AG08396 (cell line): Measurements from ENCODE around the gene ANK2.

Source experiments
- DNase-seq: peaks from one replicate; pipeline ENCODE4 v3.0.0; 2012; ENCODE audit warnings: low spot score, mixed read lengths

Gene ANK2

DNA sequence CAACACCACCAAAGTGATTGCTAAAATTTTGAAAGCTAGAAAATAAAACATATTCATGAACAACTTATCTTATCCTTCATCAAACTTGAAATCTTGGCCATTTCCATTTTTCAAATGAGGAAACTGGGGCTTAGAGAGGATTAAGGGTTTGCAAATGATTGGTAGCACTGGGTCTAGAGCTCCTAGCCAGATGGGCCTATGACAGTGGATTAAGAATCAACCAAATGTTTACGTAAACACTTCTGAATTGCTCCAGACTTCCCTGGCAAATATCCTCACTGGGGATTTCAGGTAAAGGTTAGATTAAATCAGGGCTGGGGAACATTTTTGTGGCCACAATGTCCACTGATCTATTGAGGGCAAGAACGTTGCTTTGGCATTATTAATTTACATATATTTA, 241.2 kb downstream of the ANK2 start:
- no peak for DNase-seq

- DNase-seq = peak; percentile 48
Measured at GRCh38 chr4:113292371-113293042, 243.1 kb downstream of the ANK2 start.

GRCh38 chr4:113293043-113293560, 243.6 kb downstream of the ANK2 start:
- peak; percentile 46 for DNase-seq

DNA sequence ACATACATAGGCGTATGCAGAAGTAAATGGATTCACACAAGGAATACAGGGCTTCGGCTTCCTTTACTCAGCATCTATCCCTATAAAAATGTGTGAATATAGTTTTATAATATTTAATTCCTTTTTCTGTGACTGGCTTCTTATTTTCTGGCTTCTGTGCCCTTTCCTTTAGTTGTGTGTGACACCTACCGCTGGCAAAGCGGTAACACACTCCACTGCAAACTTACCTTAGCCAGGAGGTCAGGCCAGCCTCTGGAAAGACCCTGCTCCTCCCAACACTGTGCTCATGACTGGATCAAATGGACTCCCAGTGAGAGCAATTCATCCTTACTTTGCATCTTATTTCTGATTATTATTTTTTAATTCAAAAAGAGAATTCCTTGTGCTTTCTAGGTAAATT, 244.2 kb downstream of the ANK2 start:
- DNase-seq = no peak

- no peak for DNase-seq
Measured at GRCh38 chr4:113294908-113295307, 245.5 kb downstream of the ANK2 start.

DNA sequence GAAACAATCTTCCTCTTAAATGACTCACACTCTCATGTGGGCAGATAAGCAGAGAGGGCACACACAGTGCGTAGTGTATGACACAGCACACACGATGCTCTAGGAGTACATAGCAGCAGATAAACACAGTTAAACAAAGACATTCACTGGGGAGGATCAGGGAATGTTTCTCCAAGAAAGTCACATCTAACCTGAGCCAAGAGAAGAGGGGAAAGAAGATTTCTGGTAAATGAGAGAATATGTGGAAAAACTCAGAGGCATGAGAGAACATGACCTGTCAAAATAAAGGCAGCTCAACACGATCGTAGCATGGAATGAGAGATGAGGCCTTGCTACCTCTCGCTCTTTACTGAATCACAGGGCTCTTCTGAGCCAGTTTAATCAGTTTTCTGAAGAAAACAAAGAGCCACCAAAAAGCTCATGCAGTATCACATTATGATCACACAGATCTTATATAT, 251.0 kb downstream of the ANK2 start:
- DNase-seq = peak; percentile 67

DNA sequence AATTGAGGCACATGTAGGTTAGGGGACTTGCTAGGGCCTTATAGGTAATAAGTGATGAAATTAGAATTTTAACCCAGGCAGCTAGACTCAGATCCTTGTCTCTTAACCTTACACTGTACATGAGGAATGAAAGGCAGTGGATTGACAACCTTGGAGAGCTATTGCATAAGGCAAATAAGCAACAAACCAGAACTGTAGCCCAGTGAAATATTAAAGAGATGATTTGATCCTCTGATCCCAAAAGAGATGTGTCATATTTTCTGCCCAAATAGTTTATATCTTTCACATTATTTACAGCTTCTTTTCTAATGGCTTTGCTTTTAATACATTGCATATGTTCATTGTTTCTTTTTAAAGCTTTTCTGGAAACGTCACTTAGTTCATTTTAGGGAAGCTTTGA, 252.6 kb downstream of the ANK2 start:
- no peak for DNase-seq

DNA sequence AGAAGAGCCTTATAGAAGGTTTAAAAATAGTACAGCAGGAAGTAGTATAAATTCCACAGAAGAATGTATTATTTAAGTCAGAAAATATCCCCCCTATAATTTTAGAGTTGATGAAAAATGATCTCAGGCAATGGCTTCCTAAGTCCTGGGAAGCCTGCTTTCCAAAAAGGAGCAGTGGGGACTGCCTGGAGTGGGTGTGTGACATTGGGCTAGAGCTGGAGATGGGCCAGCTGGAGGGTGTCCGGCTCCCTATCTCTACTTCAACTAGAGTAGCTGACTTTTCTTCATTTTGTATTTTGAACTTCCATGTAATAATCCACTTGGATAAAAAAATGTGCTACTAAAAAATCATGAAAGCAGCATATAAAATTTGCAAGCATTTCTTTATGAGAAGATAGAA, 253.9 kb downstream of the ANK2 start:
- no peak for DNase-seq

DNA sequence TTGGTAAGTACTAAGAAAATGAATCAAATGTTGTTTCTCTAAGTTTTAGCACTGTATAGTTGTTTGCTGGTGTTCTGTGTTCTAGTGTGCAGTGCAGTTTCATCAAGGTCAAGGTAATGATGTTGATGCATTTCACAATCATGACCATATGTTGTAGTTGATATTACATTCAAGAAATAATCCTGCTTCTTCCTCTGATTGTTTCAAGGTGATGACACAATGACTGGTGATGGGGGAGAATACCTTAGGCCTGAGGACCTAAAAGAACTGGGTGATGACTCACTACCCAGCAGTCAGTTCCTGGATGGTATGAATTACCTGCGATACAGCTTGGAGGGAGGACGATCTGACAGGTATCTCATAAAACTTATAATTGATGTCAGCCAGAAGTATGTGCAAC, 261.6 kb downstream of the ANK2 start:
- no peak for DNase-seq

GRCh38 chr4:113312529-113312928, 263.1 kb downstream of the ANK2 start:
- no peak for DNase-seq

DNA sequence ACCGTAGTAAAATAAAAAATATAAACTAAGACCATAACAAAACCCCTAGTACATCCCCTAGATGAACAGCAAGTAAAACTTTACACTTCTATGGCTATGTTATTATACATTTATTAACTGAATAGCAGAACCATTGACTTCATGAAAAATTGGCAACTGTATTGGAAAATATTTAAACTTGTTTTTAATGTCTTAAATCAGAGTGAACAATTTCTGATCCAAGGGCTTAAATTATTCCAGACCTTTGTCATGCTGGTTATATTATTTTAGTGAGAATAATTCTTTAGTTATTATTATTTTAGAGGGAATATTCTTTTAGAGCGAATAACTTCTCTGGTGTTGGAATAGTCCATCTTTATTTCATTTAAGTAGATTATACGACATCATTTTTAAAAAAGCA, 265.0 kb downstream of the ANK2 start:
- DNase-seq = no peak

DNA sequence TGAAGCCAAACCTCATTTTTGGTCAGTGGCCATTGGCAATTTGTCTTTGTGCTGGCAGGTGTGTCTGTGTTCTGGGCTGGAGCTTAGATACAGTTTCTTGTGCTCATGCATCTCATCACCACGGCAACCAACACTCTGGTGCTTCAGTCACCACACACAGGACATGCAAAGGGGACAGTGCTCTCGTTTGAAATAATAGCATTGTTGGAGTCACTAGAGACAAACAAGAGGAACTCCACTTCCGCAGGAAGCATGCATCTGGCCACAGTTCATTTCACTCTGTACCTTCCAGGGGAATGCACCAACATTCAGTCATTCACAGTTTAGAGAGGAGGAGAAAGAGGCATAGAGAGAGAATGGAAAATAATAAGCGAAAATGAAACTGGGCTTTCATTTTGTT, 267.4 kb downstream of the ANK2 start:
- DNase-seq = no peak

GRCh38 chr4:113317523-113317922, 268.1 kb downstream of the ANK2 start:
- no peak for DNase-seq

- DNase-seq = no peak
Measured at GRCh38 chr4:113322736-113323135, 273.3 kb downstream of the ANK2 start.

GRCh38 chr4:113325876-113326615, 276.6 kb downstream of the ANK2 start:
- DNase-seq = no peak

GRCh38 chr4:113327494-113327893, 278.0 kb downstream of the ANK2 start:
- DNase-seq = no peak

DNA sequence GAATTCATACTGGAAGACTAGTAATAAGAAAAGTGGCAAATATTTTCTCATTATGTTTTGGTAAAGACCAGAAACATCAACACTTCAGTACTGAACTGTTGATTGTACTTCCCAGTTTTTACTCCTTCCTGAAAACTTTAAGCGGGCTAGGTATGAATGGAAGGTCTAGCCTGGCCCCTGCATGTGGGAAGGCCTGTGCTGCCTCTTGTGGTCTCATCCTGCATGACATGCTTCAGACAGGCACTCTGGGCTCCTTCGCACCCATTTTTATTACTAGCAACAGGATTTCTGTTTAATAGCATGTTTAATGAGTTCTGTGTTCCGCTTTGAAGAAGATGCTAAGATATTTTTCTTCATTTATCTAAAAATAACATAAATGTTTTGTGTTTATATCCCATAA, 279.1 kb downstream of the ANK2 start:
- no peak for DNase-seq

GRCh38 chr4:113330200-113330599, 280.7 kb downstream of the ANK2 start:
- DNase-seq = no peak

GRCh38 chr4:113331811-113332210, 282.4 kb downstream of the ANK2 start:
- no peak for DNase-seq

DNA sequence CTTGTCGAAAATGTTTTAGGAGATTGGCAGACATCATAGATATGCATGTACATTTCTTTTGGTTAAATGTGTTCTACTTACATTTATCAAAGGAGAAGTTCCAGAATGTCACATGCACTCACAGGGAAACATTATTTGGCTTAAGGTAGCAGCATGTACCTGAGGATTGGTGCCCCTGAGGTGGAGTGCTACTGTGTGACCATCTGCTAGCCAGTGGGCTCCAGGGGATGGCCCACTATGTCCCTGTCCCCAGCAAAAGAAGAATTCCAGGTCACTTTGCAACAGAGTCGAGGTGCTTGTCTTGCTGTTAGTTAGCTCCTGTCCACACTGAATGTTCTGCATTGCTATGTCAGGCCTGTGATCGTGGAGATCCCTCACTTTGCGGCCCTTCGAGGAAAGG, 283.2 kb downstream of the ANK2 start:
- no peak for DNase-seq

GRCh38 chr4:113335746-113336145, 286.3 kb downstream of the ANK2 start:
- DNase-seq = no peak

- no peak for DNase-seq
Measured at GRCh38 chr4:113336556-113336955, 287.1 kb downstream of the ANK2 start.

DNA sequence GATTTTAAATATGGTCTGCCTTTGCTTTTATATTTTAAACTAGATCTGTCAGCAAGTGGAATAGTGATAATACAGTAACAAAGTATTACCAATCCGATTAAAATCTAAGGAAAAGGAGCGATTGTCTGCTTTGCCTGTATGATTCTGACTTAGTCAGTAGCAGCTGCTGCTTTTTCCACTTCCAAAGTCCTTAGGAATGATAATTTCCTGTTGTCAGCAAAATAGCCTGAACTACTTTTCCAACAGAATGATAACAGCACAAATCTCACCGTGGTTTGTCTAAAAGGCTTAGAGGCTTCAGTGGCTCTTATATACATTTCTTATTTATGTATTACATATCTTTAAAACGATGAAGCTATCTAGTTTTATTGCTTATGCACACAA, 290.0 kb downstream of the ANK2 start:
- no peak for DNase-seq

GRCh38 chr4:113344100-113344499, 294.6 kb downstream of the ANK2 start:
- DNase-seq = no peak
